ENCODE measurements around the gene ALKBH4.

GRCh38 chr7:102468478-102469350, 4.1 kb upstream of the ALKBH4 start:
- TF ChIP-seq YY1 (IDR thresholded peaks at IDR 0.05; ENCODE audit: insufficient read depth, insufficient read length): no peak
- no peak for TF ChIP-seq ZNF274 (IDR thresholded peaks at IDR 0.05; ENCODE audit: low read depth, low read length)
- TF ChIP-seq SUZ12 (IDR thresholded peaks at IDR 0.05; ENCODE audit: extremely low read depth, insufficient read depth, insufficient read length): no peak
